ENCODE results near the gene GALNT13. TPM values are rescaled to one million over a fixed set of nuclear protein-coding genes. Genes with fewer than 3 reads are reported as not detected.

Gene GALNT13
- under 1 TPM in 1 of 2 experiments, not detected in 1; 0.15 TPM for total RNA-seq

DNA sequence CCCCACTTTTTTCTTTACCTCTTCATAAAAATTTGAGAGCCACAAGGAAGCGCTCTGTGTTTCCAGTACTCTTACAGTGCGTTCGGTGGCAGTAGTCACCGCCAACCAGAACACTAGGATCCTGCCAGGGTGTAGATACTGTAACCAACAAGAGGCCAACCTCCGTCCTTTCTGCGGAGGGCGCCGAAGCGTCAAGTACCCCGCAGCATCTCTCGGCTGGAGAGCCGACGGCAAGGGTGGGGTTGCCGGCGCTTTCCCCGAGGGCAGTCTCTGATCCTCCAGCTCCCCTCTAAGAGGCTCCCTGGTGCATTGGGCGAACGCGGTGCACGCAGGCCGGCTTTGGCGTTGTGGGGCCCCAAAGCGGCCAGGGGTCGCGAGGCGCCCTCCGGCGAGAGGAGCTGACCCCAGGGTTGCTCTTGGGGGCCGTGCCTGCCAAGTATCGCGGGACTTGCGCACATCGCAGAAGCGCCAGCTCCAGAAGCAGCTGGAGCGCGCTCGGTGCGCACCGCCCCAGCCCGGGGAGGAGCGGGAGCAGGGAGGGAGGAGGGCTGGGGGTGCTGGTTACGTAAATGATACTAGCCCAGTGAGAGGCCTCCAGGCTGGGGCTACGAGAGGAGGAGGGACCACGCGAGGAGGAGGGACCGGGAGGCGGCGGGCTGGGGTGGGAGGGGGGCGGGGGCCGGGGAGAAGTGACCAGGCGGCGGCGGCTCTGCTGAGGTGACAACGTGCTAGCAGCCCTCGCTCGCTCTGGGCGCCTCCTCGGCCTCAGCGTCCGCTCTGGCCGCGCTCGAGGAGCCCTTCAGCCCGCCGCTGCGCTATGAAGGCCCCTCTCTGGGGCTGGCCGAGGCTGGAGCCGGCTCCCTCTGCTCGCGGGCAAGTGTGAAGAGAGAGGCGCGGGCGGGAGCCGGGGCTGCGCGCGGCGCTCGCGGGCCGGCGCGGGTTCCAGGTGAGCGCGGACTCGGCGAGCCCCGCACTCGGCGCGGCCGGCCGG is at the start of gene GALNT13:
Gene GALNT13, plus strand, starts transcription at position 692 of the 991 bp plus-strand sequence.
- H3K27me3 Mint-ChIP-seq = peaks cover 27% of the 10 kb centered on the region

DNA sequence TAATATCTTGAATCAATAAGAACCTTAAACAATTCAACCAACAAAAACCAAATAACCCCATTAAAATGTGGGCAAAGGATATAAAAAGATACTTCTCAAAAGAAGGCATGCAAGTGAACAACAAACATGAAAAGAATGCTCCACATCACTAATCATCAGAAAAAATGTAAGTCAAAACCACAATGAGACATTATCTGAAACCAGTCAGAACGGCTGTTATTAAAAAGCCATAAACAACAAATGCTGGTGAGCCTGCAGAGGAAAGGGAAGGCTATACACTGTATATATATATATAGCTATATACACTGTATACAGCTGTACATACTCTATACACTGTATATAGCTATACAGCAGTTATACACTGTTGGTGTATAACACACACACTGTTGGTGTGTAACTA is 47.8 kb upstream of the GALNT13 start:
- Mint-ChIP-seq H3K36me3 (ENCODE audit: low read depth) (no peaks in the 10 kb centered on the region), H3K4me1 (no peaks in the 10 kb centered on the region), H3K27me3 (no peaks in the 10 kb centered on the region), H3K27ac (no peak overlapping the region), H3K4me3 (no peak overlapping the region), H3K9me3 (peaks cover 15% of the 10 kb centered on the region)
- CTCF ChIA-PET = no interaction called here
- DNase-seq = no peak
- POLR2A ChIA-PET = no interaction called here

More for the DNA sequence above, at the start of gene GALNT13:
- no peak within 1 kb of the TSS for H3K4me3 Mint-ChIP-seq
- peaks cover 3% of the 10 kb centered on the region for H3K4me1 Mint-ChIP-seq
- peaks cover 3% of the 10 kb centered on the region for H3K36me3 Mint-ChIP-seq (ENCODE audit: low read depth)
- ChIA-PET CTCF (no interaction called here), POLR2A (no interaction called here)
- no peaks in the 10 kb centered on the region for H3K9me3 Mint-ChIP-seq
- DNase-seq = no peak
- H3K27ac Mint-ChIP-seq = no peak within 1 kb of the TSS

DNA sequence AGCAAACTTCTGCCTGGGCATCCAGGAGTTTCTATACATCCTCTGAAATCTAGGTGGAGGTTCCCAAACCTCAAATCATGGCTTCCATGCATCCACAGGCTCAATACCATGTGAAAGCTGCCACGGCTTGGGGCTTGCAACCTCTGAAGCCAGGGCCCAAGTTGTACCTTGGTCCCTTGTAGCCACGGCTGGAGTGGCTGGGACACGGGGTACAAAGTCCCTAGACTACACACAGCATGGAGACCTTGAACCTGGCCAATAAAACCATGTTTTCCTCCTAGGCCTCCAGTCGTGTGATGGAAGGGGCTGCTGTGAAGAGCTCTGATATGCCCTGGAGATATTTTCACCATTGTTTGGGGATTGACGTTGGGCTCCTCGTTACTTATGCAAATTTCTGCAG is 43.4 kb upstream of the GALNT13 start:
- Mint-ChIP-seq H3K27ac (no peak overlapping the region), H3K27me3 (no peaks in the 10 kb centered on the region), H3K4me1 (no peaks in the 10 kb centered on the region), H3K9me3 (peaks cover 18% of the 10 kb centered on the region), H3K4me3 (no peak overlapping the region), H3K36me3 (ENCODE audit: low read depth) (no peaks in the 10 kb centered on the region)
- no peak for DNase-seq
- POLR2A ChIA-PET = no interaction called here
- CTCF ChIA-PET = no interaction called here

DNA sequence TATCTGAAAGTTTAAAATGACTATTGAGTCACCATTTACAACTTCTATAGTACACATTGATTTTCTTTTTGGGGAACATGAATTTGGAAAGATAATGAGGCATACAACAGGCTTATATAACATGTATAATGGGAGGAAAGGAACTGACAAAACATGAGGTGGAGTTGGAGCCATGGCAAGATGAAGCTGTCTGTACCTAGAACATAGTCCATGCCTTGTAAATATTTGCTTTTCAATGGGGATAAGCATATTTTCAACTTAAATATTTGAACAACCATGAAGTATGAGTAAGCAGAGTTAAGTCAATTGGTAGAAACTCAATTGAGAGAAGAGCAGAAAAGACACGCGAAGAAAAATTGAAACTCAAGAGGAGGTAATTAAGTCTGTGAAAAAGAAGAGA is 37.1 kb upstream of the GALNT13 start:
- POLR2A ChIA-PET = no interaction called here
- Mint-ChIP-seq H3K9me3 (peaks cover 5% of the 10 kb centered on the region), H3K4me3 (no peak overlapping the region), H3K36me3 (ENCODE audit: low read depth) (no peaks in the 10 kb centered on the region), H3K4me1 (no peaks in the 10 kb centered on the region), H3K27me3 (no peaks in the 10 kb centered on the region), H3K27ac (no peak overlapping the region)
- DNase-seq = no peak
- CTCF ChIA-PET = no interaction called here

DNA sequence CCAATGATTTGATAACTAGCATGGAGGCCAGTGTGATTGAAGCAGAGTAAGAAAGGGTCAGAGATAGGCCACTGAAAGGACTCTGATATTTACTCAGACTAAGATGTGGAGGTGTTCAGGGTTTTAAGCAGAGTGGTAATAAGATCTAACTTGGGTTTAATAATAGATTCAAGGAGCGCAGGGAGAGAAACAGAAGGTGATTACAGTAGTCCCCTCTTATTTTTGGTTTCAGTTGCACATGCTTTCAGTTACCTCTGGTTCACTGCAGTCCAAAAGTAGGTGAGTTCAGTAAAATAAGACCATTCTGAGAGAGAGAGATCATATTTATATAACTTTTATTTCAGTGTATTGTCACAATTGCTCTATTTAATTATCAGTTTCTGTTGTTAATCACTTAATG is 13.5 kb upstream of the GALNT13 start:
- CTCF ChIA-PET = no interaction called here
- no peaks in the 10 kb centered on the region for H3K9me3 Mint-ChIP-seq
- POLR2A ChIA-PET = no interaction called here
- no peak overlapping the region for H3K4me3 Mint-ChIP-seq
- H3K27ac Mint-ChIP-seq = no peak overlapping the region
- no peaks in the 10 kb centered on the region for H3K27me3 Mint-ChIP-seq
- no peaks in the 10 kb centered on the region for H3K36me3 Mint-ChIP-seq (ENCODE audit: low read depth)
- DNase-seq = no peak
- H3K4me1 Mint-ChIP-seq = no peaks in the 10 kb centered on the region

DNA sequence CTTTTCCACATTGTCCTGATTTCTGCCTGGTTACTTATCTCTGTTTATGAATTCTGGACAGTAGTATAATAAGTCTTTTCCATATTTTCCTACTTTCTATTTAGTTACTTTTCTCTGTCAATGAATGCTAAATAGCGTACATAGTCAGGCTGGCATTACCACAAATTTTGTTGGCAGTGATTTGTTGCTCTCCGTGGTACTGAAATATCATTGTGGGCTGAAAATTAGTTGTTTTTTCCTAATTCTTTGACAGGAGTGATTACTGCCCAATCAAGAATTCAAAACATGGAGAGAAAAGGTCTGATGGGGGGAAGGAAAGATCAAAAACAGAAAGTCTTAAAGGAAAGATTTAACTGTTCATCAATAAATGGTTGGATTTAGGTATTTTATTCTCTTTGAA is 7.7 kb upstream of the GALNT13 start:
- H3K36me3 Mint-ChIP-seq (ENCODE audit: low read depth) = no peaks in the 10 kb centered on the region
- H3K27ac Mint-ChIP-seq = no peak overlapping the region
- POLR2A ChIA-PET = no interaction called here
- peaks cover 2% of the 10 kb centered on the region for H3K9me3 Mint-ChIP-seq
- CTCF ChIA-PET = no interaction called here
- no peak overlapping the region for H3K4me3 Mint-ChIP-seq
- no peaks in the 10 kb centered on the region for H3K4me1 Mint-ChIP-seq
- H3K27me3 Mint-ChIP-seq = no peaks in the 10 kb centered on the region
- DNase-seq = no peak

DNA sequence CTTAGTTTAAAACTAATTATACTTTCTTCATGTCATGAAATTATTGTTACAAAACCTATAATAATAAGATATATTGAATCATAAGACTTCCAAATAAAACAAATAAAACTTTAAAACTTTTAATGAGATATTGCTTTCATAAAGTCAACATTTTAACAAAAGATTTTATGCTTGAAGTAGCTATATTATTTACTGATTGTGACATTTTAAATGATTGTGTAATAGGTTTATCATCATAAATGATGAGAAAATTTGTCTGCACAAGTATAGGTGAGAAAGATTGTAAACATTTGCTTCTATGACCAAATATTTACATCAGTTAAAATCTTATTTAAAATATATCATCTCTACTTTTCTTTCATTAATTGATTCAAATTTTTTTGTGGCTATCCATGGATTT is 5.1 kb upstream of the GALNT13 start:
- Mint-ChIP-seq H3K27me3 (peaks cover 11% of the 10 kb centered on the region), H3K27ac (no peak overlapping the region), H3K9me3 (peaks cover 2% of the 10 kb centered on the region), H3K4me3 (no peak overlapping the region), H3K4me1 (no peaks in the 10 kb centered on the region), H3K36me3 (ENCODE audit: low read depth) (no peaks in the 10 kb centered on the region)
- ChIA-PET CTCF (no interaction called here), POLR2A (no interaction called here)
- DNase-seq = no peak

DNA sequence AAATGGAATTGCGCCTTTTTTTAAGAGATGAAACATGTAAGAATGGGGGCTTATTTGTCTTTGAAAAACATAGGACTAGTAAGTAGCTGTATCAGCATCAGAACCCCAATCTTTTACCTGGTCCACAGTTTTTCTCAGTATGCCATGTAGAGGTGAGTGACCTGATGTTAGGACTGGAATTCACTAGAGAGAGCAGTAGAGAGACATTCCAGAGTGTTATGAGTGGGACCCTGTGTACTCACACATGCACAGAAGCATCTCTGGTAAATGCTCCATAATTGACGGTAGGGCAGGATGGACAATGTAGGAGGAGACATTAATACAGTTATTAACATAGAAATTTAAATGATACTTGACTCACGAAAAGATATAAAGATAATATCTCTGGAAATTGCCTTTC is 1.4 kb upstream of the GALNT13 start:
- no peak overlapping the region for H3K27ac Mint-ChIP-seq
- no peak overlapping the region for H3K4me3 Mint-ChIP-seq
- ChIA-PET CTCF (no interaction called here), POLR2A (no interaction called here)
- H3K36me3 Mint-ChIP-seq (ENCODE audit: low read depth) = peaks cover 3% of the 10 kb centered on the region
- no peak for DNase-seq
- H3K4me1 Mint-ChIP-seq = peaks cover 3% of the 10 kb centered on the region
- H3K9me3 Mint-ChIP-seq = no peaks in the 10 kb centered on the region
- H3K27me3 Mint-ChIP-seq = peaks cover 27% of the 10 kb centered on the region

DNA sequence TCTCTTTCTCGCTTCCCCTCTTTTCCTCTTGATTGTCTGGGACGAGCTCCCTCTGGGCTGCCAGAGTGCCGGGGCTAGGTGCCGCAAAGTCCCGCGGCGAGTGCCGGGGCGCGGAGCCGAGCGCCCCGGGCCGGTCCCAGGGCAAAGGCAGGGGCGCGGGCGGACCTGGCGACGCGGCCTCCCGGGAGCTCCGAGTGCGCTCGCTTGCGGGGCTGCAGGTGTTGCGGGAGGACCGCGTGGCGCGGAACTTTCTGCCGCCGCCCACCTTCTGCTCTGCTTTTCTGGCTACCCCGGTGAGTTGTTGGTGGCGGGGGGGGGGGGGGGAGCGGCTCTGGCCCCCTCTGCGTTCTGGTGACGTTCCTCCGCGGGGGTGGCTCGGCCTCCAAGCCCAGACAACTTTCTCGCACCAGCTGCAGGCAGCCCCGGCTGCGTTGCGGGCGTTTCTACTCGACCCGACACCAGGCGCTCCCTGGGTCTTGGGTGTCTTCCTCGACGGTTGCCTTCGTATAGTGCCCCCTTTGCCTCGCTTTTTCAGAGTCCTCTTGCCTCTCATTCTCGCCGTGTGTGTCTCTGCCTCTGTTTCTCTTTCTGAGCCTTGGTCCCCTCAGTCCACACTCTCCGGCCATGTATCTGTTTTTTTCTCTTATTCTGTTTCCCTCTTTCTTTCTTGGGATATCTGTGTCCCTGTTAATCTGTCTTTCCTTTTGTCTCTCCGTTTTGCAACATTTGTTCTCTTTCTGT is 759 bp downstream of the GALNT13 start:
- peak overlapping the region; percentile 14 for H3K27ac Mint-ChIP-seq
- CTCF ChIA-PET = no interaction called here
- DNase-seq = no peak
- POLR2A ChIA-PET = no interaction called here
- peaks cover 3% of the 10 kb centered on the region for H3K4me1 Mint-ChIP-seq
- H3K27me3 Mint-ChIP-seq = peaks cover 27% of the 10 kb centered on the region
- H3K4me3 Mint-ChIP-seq = no peak overlapping the region
- H3K36me3 Mint-ChIP-seq (ENCODE audit: low read depth) = peaks cover 3% of the 10 kb centered on the region
- H3K9me3 Mint-ChIP-seq = no peaks in the 10 kb centered on the region

DNA sequence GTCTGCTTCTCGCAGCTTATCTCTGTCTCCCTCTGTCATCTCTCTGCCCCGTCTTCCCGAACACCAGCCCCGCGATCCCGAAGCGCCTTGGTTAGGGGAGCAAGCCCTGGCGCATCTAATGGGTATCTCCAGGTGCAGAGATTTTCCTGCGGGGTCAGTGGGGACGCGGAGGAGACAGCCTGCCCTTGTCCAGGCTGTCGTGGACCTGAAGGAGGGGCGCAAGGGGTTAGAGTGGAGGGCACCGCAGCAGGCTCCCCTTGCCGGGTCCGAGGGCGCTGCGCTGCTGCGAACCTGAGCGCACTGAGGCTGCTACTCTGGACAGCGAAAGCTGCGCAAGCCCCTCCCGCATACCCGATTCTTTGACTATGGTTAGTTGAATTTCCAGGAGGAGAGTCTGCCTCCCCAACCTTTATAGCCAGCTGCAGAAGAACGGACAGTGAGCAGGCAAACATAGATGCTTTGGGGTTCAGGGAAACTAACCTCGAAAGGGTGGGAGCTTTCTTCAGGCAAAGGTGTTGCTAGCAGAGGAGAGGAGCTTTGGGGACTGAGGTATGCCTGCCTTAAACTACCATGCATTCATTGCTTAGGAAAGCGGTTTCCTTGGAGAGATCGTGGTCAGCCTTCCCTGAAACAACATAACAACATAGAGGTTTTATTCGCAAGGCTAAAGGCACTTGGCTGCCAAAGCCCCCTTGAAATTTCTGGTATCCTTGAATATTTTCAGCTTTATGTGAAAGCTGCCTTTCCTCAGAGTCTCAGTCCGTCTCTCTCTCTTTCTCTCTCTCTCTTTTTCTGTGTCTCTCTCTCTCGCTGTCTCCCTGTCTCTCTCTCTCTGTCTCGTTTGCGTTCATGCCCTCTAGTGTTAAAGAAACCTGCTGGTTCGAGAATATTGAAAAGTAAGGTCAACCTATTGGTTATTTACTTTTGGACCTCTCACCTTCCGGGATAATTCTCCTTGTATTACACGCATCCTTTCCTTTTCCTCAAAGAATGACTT is 1.6 kb downstream of the GALNT13 start:
- POLR2A ChIA-PET = no interaction called here
- no peak overlapping the region for H3K4me3 Mint-ChIP-seq
- CTCF ChIA-PET = no interaction called here
- H3K4me1 Mint-ChIP-seq = peaks cover 3% of the 10 kb centered on the region
- H3K27ac Mint-ChIP-seq = peak overlapping the region; percentile 14
- peaks cover 3% of the 10 kb centered on the region for H3K36me3 Mint-ChIP-seq (ENCODE audit: low read depth)
- DNase-seq = no peak
- peaks cover 27% of the 10 kb centered on the region for H3K27me3 Mint-ChIP-seq
- no peaks in the 10 kb centered on the region for H3K9me3 Mint-ChIP-seq

DNA sequence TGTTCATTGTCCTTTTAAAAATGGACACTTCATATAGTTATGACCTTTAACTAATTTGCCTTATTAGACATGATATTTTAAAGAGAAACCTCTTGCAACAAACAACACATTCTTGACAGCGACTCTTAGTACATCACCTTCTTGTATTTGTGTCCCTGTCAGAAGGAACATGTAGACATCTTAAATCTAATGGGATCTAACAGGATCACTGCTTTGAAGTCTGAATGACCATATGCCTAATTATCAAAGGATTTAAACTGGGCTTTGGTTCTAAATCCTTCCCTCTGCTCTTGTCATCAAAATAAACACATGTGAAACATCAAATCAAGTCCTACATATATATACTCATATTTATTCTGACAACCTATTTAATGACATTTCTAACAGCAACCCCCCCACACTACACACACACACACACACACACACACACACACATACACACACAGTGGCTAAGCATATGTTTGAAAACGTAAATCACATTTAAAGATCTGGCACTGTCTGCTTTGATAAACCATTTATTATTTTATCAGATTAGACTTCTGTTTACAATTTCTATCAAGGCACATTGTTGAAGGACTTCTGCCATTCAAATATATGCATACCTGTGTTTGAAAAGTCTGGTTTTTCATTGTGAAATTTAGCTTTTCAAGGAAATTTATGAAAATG is 4.2 kb downstream of the GALNT13 start:
- Mint-ChIP-seq H3K27me3 (peaks cover 20% of the 10 kb centered on the region), H3K4me3 (no peak overlapping the region), H3K36me3 (ENCODE audit: low read depth) (peaks cover 3% of the 10 kb centered on the region), H3K4me1 (peaks cover 3% of the 10 kb centered on the region), H3K27ac (no peak overlapping the region), H3K9me3 (no peaks in the 10 kb centered on the region)
- ChIA-PET POLR2A (no interaction called here), CTCF (no interaction called here)
- DNase-seq = no peak

DNA sequence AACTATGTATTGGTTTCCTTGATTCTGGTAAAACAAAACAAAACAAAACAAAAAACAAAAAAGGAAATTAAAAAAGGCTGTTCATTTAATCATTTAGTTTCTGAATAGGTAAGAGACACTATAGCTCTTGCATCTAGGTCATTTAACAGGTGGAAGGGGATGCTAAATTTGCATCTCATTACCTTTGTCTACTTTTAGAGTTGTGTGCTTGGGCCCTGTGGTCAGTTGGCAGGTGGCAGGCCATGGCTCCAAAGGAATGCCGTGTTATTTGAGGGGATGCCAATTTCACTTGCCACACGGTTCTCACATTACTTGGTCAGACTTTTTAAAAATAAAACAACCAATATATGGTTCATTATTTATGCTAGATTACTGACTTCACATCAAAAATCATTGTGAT is 9.2 kb downstream of the GALNT13 start:
- Mint-ChIP-seq H3K36me3 (ENCODE audit: low read depth) (no peaks in the 10 kb centered on the region), H3K9me3 (peaks cover 2% of the 10 kb centered on the region), H3K27me3 (no peaks in the 10 kb centered on the region), H3K4me1 (no peaks in the 10 kb centered on the region), H3K4me3 (no peak overlapping the region), H3K27ac (no peak overlapping the region)
- ChIA-PET POLR2A (no interaction called here), CTCF (no interaction called here)
- no peak for DNase-seq
